Measurements from ENCODE around the gene GJA10.

DNA sequence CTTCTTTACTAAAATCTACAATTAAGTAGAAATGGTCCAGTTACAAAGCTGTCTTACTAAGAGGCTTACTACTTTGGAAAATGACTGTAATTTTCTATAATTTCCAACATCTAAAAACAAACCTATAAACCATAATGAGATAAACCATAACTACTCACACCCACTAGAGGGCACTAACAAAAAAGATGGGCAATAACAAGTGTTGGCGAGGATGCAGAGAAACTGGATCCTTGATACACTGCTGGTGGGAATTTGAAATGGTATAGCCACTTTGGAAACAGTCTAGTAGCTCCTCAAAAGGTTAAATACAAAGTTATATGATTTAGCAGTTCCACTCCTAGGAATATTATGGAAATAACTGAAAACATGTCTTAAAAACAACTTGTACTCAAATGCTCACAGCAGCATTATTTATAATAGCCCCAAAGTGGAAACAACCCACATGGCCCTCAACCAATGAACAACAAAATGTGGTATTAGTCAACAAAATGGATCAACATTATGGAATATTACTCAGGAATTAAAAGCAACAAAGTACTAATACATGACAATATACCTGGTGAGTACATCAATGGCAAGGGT lies 50.6 kb downstream of the GJA10 start:
- peak; percentile 34 to 38 (median 35) for TF ChIP-seq CTCF (optimal IDR thresholded peaks at IDR 0.05 in 1 of 3, IDR thresholded peaks at IDR 0.05 in 1 of 3, conservative IDR thresholded peaks at IDR 0.05 in 1 of 3; ENCODE audit: extremely low read depth in 1 of 3, insufficient read depth in 2 of 3, low read length in 3 of 3)
- TF ChIP-seq EZH2 (IDR thresholded peaks at IDR 0.05; ENCODE audit: low read length): no peak
